ENCODE data around the gene AQR.

Gene AQR

DNA sequence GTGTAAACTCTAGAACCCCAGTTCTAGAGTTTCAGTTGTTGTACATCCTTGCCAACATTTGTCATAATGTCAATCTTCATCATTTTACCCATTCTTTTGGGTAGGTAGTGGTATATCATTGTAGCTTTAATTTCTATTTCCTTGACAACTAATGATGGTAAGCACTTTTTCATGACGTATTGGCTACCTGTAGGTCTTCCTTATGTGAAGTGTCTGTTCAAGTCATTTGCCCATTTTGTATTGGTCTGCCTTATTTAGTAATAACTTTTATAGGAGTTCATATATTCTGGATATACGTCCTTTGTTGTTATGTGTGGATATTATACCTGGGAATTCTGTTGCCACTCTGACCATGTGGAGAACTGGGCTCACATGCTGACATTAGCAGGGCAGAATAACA lies 100.4 kb downstream of the AQR start:
- Histone ChIP-seq H3K36me3 (ENCODE audit: insufficient read depth, low read depth, low read length) (peaks cover 64% of the 10 kb centered on the region), H3K27ac (ENCODE audit: low read length) (no peak overlapping the region), H3K9me3 (ENCODE audit: insufficient read depth, low read depth, low read length) (peaks cover 5% of the 10 kb centered on the region; the same call in 1 of the 2 replicates), H3K4me3 (ENCODE audit: low read length) (no peak overlapping the region), H3K9ac (ENCODE audit: low read depth, low read length) (no peak overlapping the region), H3K4me1 (ENCODE audit: insufficient read depth, low read length) (no peaks in the 10 kb centered on the region), H3K27me3 (ENCODE audit: insufficient read depth, low read length) (no peaks in the 10 kb centered on the region)

- Histone ChIP-seq H3K36me3 (ENCODE audit: insufficient read depth, low read depth, low read length) (peaks cover 70% of the 10 kb centered on the region), H3K9me3 (ENCODE audit: insufficient read depth, low read depth, low read length) (peaks cover 5% of the 10 kb centered on the region; the same call in 1 of the 2 replicates), H3K9ac (ENCODE audit: low read depth, low read length) (no peak overlapping the region), H3K27ac (ENCODE audit: low read length) (no peak overlapping the region), H3K4me3 (ENCODE audit: low read length) (no peak overlapping the region), H3K27me3 (ENCODE audit: insufficient read depth, low read length) (no peaks in the 10 kb centered on the region), H3K4me1 (ENCODE audit: insufficient read depth, low read length) (no peaks in the 10 kb centered on the region)
Observed at GRCh38 chr15:34865531-34865930, 104.0 kb downstream of the AQR start.

GRCh38 chr15:34861214-34861613 lies 108.3 kb downstream of the AQR start:
- no peaks in the 10 kb centered on the region for H3K9me3 ChIP-seq (ENCODE audit: insufficient read depth, low read depth, low read length)
- H3K4me3 ChIP-seq (ENCODE audit: low read length) = no peak overlapping the region
- H3K36me3 ChIP-seq (ENCODE audit: insufficient read depth, low read depth, low read length) = peaks cover 83% of the 10 kb centered on the region
- no peak overlapping the region for H3K9ac ChIP-seq (ENCODE audit: low read depth, low read length)
- H3K4me1 ChIP-seq (ENCODE audit: insufficient read depth, low read length) = no peaks in the 10 kb centered on the region
- no peaks in the 10 kb centered on the region for H3K27me3 ChIP-seq (ENCODE audit: insufficient read depth, low read length)
- H3K27ac ChIP-seq (ENCODE audit: low read length) = no peak overlapping the region

- Histone ChIP-seq H3K27me3 (ENCODE audit: insufficient read depth, low read length) (no peaks in the 10 kb centered on the region), H3K9me3 (ENCODE audit: insufficient read depth, low read depth, low read length) (no peaks in the 10 kb centered on the region), H3K9ac (ENCODE audit: low read depth, low read length) (no peak overlapping the region), H3K27ac (ENCODE audit: low read length) (no peak overlapping the region), H3K4me3 (ENCODE audit: low read length) (no peak overlapping the region), H3K36me3 (ENCODE audit: insufficient read depth, low read depth, low read length) (peaks cover 59% of the 10 kb centered on the region), H3K4me1 (ENCODE audit: insufficient read depth, low read length) (no peaks in the 10 kb centered on the region)
Observed at GRCh38 chr15:34855893-34856292, 113.6 kb downstream of the AQR start.

DNA sequence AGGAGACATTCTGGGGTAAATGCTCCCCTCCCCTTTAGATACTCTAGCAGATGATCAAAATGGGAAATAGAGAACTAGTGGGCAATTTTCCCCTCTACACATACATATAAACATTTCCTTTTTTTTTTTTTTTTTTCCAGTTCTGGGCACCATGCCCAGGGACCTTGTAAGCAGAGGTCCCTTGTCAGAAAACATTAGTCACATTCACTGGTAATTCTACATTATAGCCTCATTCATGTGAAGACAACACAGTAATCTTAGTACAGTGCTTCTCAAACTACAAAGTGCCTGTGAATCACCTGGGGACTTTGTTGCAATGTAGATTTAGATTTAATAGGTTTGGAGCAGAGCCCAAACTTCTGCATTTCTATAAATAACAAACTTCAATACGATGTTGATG lies 114.1 kb downstream of the AQR start:
- no peak overlapping the region for H3K4me3 ChIP-seq (ENCODE audit: low read length)
- H3K36me3 ChIP-seq (ENCODE audit: insufficient read depth, low read depth, low read length) = peaks cover 55% of the 10 kb centered on the region
- no peaks in the 10 kb centered on the region for H3K27me3 ChIP-seq (ENCODE audit: insufficient read depth, low read length)
- H3K4me1 ChIP-seq (ENCODE audit: insufficient read depth, low read length) = no peaks in the 10 kb centered on the region
- no peak overlapping the region for H3K9ac ChIP-seq (ENCODE audit: low read depth, low read length)
- H3K9me3 ChIP-seq (ENCODE audit: insufficient read depth, low read depth, low read length) = no peaks in the 10 kb centered on the region
- H3K27ac ChIP-seq (ENCODE audit: low read length) = no peak overlapping the region

GRCh38 chr15:34854232-34854631 lies 115.3 kb downstream of the AQR start:
- H3K4me3 ChIP-seq (ENCODE audit: low read length) = no peak overlapping the region
- H3K4me1 ChIP-seq (ENCODE audit: insufficient read depth, low read length) = no peaks in the 10 kb centered on the region
- no peak overlapping the region for H3K9ac ChIP-seq (ENCODE audit: low read depth, low read length)
- no peaks in the 10 kb centered on the region for H3K9me3 ChIP-seq (ENCODE audit: insufficient read depth, low read depth, low read length)
- peaks cover 44% of the 10 kb centered on the region for H3K36me3 ChIP-seq (ENCODE audit: insufficient read depth, low read depth, low read length)
- no peak overlapping the region for H3K27ac ChIP-seq (ENCODE audit: low read length)
- no peaks in the 10 kb centered on the region for H3K27me3 ChIP-seq (ENCODE audit: insufficient read depth, low read length)

GRCh38 chr15:34853001-34853758 lies 116.4 kb downstream of the AQR start:
- H3K27ac ChIP-seq (ENCODE audit: low read length) = no peak overlapping the region
- H3K4me1 ChIP-seq (ENCODE audit: insufficient read depth, low read length) = no peaks in the 10 kb centered on the region
- no peaks in the 10 kb centered on the region for H3K9me3 ChIP-seq (ENCODE audit: insufficient read depth, low read depth, low read length)
- peaks cover 33% of the 10 kb centered on the region for H3K36me3 ChIP-seq (ENCODE audit: insufficient read depth, low read depth, low read length)
- no peak overlapping the region for H3K9ac ChIP-seq (ENCODE audit: low read depth, low read length)
- no peak overlapping the region for H3K4me3 ChIP-seq (ENCODE audit: low read length)
- no peaks in the 10 kb centered on the region for H3K27me3 ChIP-seq (ENCODE audit: insufficient read depth, low read length)

GRCh38 chr15:34851751-34852150 lies 117.8 kb downstream of the AQR start:
- Histone ChIP-seq H3K9me3 (ENCODE audit: insufficient read depth, low read depth, low read length) (no peaks in the 10 kb centered on the region), H3K36me3 (ENCODE audit: insufficient read depth, low read depth, low read length) (peaks cover 19% of the 10 kb centered on the region), H3K27me3 (ENCODE audit: insufficient read depth, low read length) (no peaks in the 10 kb centered on the region), H3K4me3 (ENCODE audit: low read length) (no peak overlapping the region), H3K27ac (ENCODE audit: low read length) (no peak overlapping the region), H3K9ac (ENCODE audit: low read depth, low read length) (no peak overlapping the region), H3K4me1 (ENCODE audit: insufficient read depth, low read length) (no peaks in the 10 kb centered on the region)

GRCh38 chr15:34851007-34851406 lies 118.5 kb downstream of the AQR start:
- Histone ChIP-seq H3K4me3 (ENCODE audit: low read length) (no peak overlapping the region), H3K27ac (ENCODE audit: low read length) (no peak overlapping the region), H3K9me3 (ENCODE audit: insufficient read depth, low read depth, low read length) (no peaks in the 10 kb centered on the region), H3K36me3 (ENCODE audit: insufficient read depth, low read depth, low read length) (peaks cover 11% of the 10 kb centered on the region), H3K9ac (ENCODE audit: low read depth, low read length) (no peak overlapping the region), H3K27me3 (ENCODE audit: insufficient read depth, low read length) (no peaks in the 10 kb centered on the region), H3K4me1 (ENCODE audit: insufficient read depth, low read length) (no peaks in the 10 kb centered on the region)

DNA sequence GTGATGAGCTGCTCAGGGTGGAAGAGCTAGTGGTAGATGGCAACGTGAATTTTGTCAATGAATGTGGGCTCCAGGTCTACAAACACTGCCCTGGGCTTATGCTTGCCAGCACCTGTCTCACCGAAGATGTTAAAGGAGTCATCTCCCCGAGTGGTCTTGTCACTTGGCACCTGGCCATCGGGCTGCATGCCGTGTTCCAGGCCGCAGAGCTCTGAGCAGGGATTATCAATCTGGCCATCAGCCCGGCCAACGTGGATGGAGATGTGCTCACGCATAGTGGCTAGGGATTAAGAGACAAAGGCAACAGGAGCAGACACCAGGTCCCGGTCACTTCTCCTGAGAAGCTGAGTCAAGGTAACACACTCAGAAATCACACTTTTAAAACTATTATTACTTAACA lies 119.4 kb downstream of the AQR start:
- no peak overlapping the region for H3K9ac ChIP-seq (ENCODE audit: low read depth, low read length)
- no peaks in the 10 kb centered on the region for H3K9me3 ChIP-seq (ENCODE audit: insufficient read depth, low read depth, low read length)
- no peak overlapping the region for H3K27ac ChIP-seq (ENCODE audit: low read length)
- no peaks in the 10 kb centered on the region for H3K4me1 ChIP-seq (ENCODE audit: insufficient read depth, low read length)
- no peak overlapping the region for H3K4me3 ChIP-seq (ENCODE audit: low read length)
- peaks cover 2% of the 10 kb centered on the region; the same call in 1 of the 2 replicates for H3K36me3 ChIP-seq (ENCODE audit: insufficient read depth, low read depth, low read length)
- no peaks in the 10 kb centered on the region for H3K27me3 ChIP-seq (ENCODE audit: insufficient read depth, low read length)

GRCh38 chr15:34849364-34849959 lies 120.1 kb downstream of the AQR start:
- no peaks in the 10 kb centered on the region for H3K4me1 ChIP-seq (ENCODE audit: insufficient read depth, low read length)
- no peak overlapping the region for H3K4me3 ChIP-seq (ENCODE audit: low read length)
- H3K36me3 ChIP-seq (ENCODE audit: insufficient read depth, low read depth, low read length) = no peaks in the 10 kb centered on the region
- no peak overlapping the region for H3K27ac ChIP-seq (ENCODE audit: low read length)
- H3K9me3 ChIP-seq (ENCODE audit: insufficient read depth, low read depth, low read length) = no peaks in the 10 kb centered on the region
- H3K27me3 ChIP-seq (ENCODE audit: insufficient read depth, low read length) = no peaks in the 10 kb centered on the region
- H3K9ac ChIP-seq (ENCODE audit: low read depth, low read length) = no peak overlapping the region

DNA sequence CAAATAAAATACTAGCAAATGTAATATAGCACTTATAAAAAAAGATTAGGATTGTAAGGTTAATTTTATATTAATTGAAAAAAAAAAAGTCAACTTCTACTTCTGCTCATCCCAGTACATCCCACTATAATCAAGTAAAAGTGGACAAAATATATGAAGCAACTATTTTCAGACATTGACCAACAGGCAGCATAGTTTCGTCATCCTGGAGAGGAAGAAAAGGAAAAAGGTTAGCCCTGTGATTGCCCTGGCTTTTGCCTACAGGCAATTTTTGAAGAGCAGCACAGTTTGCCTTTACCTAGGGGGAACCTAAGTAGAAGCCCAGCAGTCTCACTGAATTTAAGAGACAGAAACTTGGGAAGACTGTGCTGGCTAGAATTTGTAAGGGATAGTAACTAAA lies 121.9 kb downstream of the AQR start:
- no peaks in the 10 kb centered on the region for H3K4me1 ChIP-seq (ENCODE audit: insufficient read depth, low read length)
- H3K27ac ChIP-seq (ENCODE audit: low read length) = no peak overlapping the region
- no peaks in the 10 kb centered on the region for H3K27me3 ChIP-seq (ENCODE audit: insufficient read depth, low read length)
- no peaks in the 10 kb centered on the region for H3K36me3 ChIP-seq (ENCODE audit: insufficient read depth, low read depth, low read length)
- H3K9ac ChIP-seq (ENCODE audit: low read depth, low read length) = no peak overlapping the region
- no peak overlapping the region for H3K4me3 ChIP-seq (ENCODE audit: low read length)
- no peaks in the 10 kb centered on the region for H3K9me3 ChIP-seq (ENCODE audit: insufficient read depth, low read depth, low read length)
